Endothelial cell of umbilical vein (primary cell): Measurements from ENCODE around the gene ATG7. TPM values are rescaled to one million over a fixed set of nuclear protein-coding genes. Genes with fewer than 3 reads are reported as not detected.
A peak's percentile ranks its signal among the peaks of the same experiment; 100 is the strongest.

Experiments
- BruUV-seq: library from RNA; stranded (reverse); fragments of 400-500 nt; replicated peaks from 2 replicates; lab custom pipeline; 2021; lab: Mats Ljungman, UMichigan
- CTCF ChIA-PET: fragments of 300-600, 350-600 bp; sonication (Branson Sonifier 250); formaldehyde crosslinking; loops from one replicate; lab custom pipeline; 2021; ENCODE audit warnings: antibody characterized with exemption, inconsistent platforms; lab: Charles Lee
- POLR2A ChIA-PET: fragments of 300-600, 350-600 bp; sonication (Branson Sonifier 250); formaldehyde crosslinking; loops from one replicate; lab custom pipeline; 2021; ENCODE audit warnings: antibody characterized with exemption, inconsistent platforms; lab: Charles Lee
- DNase-seq: peaks from one replicate; pipeline ENCODE4 v3.0.0-alpha.2; 2011; ENCODE audit warnings: low read depth, low spot score
- FAIRE-seq: peaks from 2 replicates; lab custom pipeline; 2011; peaks lifted over from hg19 to GRCh38; lab: Jason Lieb, UNC
- H2AFZ ChIP-seq: 2 replicates; pipeline ENCODE4 v1.6.0; 2012; ENCODE audit warnings: low read depth, low read length, control low read depth, inconsistent platforms
- H3K27ac ChIP-seq: 2 replicates; pipeline ENCODE4 v1.5.1; 2011; ENCODE audit warnings: low read depth, mild to moderate bottlenecking, control low read depth, low read length, moderate library complexity; ENCODE audit not compliant: insufficient read depth
- H3K27me3 ChIP-seq, 2 experiments: 2 replicates each; pipeline versions ENCODE4 v1.6.0 to v1.6.1; 2011; ENCODE audit warnings: low read length in 2 of 2, mixed read lengths in 1 of 2; ENCODE audit not compliant: control insufficient read depth in 2 of 2, insufficient read depth in 2 of 2
- H3K36me3 ChIP-seq, 2 experiments: 2 replicates in 1 of 2; 3 replicates in 1 of 2; pipeline ENCODE4 v1.5.1; 2011; ENCODE audit warnings: low read length in 2 of 2, mild to moderate bottlenecking in 1 of 2, moderate library complexity in 1 of 2; ENCODE audit not compliant: control insufficient read depth in 2 of 2, insufficient read depth in 2 of 2; ENCODE audit errors: extremely low read depth in 1 of 2
- H3K4me1 ChIP-seq: 3 replicates; pipeline ENCODE4 v1.5.1; 2011; ENCODE audit warnings: mild to moderate bottlenecking, low read length; ENCODE audit not compliant: control insufficient read depth, insufficient read depth; ENCODE audit errors: extremely low read depth
- H3K4me2 ChIP-seq: 2 replicates; pipeline ENCODE4 v1.6.1; 2011; ENCODE audit warnings: low read length, control low read depth, mixed read lengths; ENCODE audit not compliant: insufficient read depth
- H3K4me3 ChIP-seq, 3 experiments: fragments of 200-600 bp in 1 of 3; sonication (generic), shearing (Covaris generic) in 1 of 3; replicated peaks in 1 of 3; 2 replicates each; pipeline ENCODE4 v1.5.1; 2011 to 2016; ENCODE audit warnings: control low read depth in 3 of 3, low read length in 3 of 3, mild to moderate bottlenecking in 2 of 3, inconsistent platforms in 1 of 3, low read depth in 1 of 3, moderate library complexity in 1 of 3; ENCODE audit not compliant: insufficient read depth in 1 of 3
- H3K79me2 ChIP-seq: 2 replicates; pipeline ENCODE4 v1.6.0; 2012; ENCODE audit warnings: low read length, inconsistent platforms; ENCODE audit not compliant: control insufficient read depth, insufficient read depth
- H3K9ac ChIP-seq: replicated peaks from 2 replicates; pipeline ENCODE3; 2011; ENCODE audit warnings: low read length, control low read depth; ENCODE audit not compliant: insufficient read depth; ENCODE audit errors: extremely low read depth
- H3K9me1 ChIP-seq: replicated peaks from 3 replicates; pipeline ENCODE4 v1.6.0; 2011; ENCODE audit warnings: mild to moderate bottlenecking, low read length; ENCODE audit not compliant: control insufficient read depth, insufficient read depth; ENCODE audit errors: extremely low read depth
- H3K9me3 ChIP-seq: replicated peaks from 2 replicates; pipeline ENCODE4 v1.5.1; 2012; ENCODE audit warnings: low read length, inconsistent platforms; ENCODE audit not compliant: control insufficient read depth, insufficient read depth
- H4K20me1 ChIP-seq: replicated peaks from 2 replicates; pipeline ENCODE3; 2011; ENCODE audit warnings: mild to moderate bottlenecking, low read length; ENCODE audit not compliant: control insufficient read depth, insufficient read depth; ENCODE audit errors: extremely low read depth
- CTCF ChIP-seq, 2 donors: IDR thresholded peaks; 1 replicate in 1 of 2; 2 replicates in 1 of 2; pipeline ENCODE4 v1.5.1; 2011; ENCODE audit warnings: low read length in 2 of 2, mild to moderate bottlenecking in 2 of 2, moderate library complexity in 2 of 2, control low read depth in 1 of 2, inconsistent platforms in 1 of 2, low read depth in 1 of 2; ENCODE audit not compliant: insufficient read depth in 1 of 2; ENCODE audit errors: extremely low read depth in 1 of 2
- JUN ChIP-seq: IDR thresholded peaks from 2 replicates; pipeline ENCODE4 v1.6.1; 2011; ENCODE audit warnings: borderline replicate concordance, low read depth; ENCODE audit not compliant: insufficient read length, insufficient read depth
- MYC ChIP-seq: IDR thresholded peaks from one replicate; pipeline ENCODE4 v1.6.1; 2011; ENCODE audit warnings: mild to moderate bottlenecking, low read depth, low read length
- POLR2A ChIP-seq: IDR thresholded peaks from 2 replicates; pipeline ENCODE4 v1.6.1; 2012; ENCODE audit warnings: low read depth, mild to moderate bottlenecking, control low read depth, low read length
- POLR2AphosphoS5 ChIP-seq: IDR thresholded peaks from 2 replicates; pipeline ENCODE4 v1.6.1; 2012; ENCODE audit warnings: low read depth, mild to moderate bottlenecking, control low read depth, low read length, moderate library complexity; ENCODE audit not compliant: insufficient read depth
- dilution Hi-C: fragments of 300-500 bp; cut with MboI; formaldehyde crosslinking; loops from one replicate; pipeline ENCODE4 v1.15.0; 2019; ENCODE audit warnings: low sequenced_read_pairs; ENCODE audit not compliant: extremely low pct_ligation_motif_present
- intact Hi-C: fragments of 100-400 bp; cut with micrococcal nuclease; formaldehyde crosslinking; loops from one replicate; pipeline ENCODE4 v1.10.0; 2022
- polyA plus RNA-seq, 4 experiments: library from polyadenylated mRNA; depleted of rRNA in 3 of 4; stranded (reverse) in 3 of 4; unstranded in 1 of 4; fragments of >200 nt; gene quantifications; 2 replicates each; pipeline versions ENCODE4 v1.2.1 to v1.2.3, GENCODE V29; 2011 to 2012; ENCODE audit warnings: missing spikeins in 1 of 4
- total RNA-seq: library from RNA; stranded (reverse); gene quantifications from 2 replicates; pipeline ENCODE4 v1.2.3, GENCODE V29; 2021

Gene ATG7
- total and polyA plus RNA-seq, 2 donors (not counting 3 experiments of a cell fraction or from before 2014, with no cell fraction given): 30.8 to 48.3 TPM

DNA sequence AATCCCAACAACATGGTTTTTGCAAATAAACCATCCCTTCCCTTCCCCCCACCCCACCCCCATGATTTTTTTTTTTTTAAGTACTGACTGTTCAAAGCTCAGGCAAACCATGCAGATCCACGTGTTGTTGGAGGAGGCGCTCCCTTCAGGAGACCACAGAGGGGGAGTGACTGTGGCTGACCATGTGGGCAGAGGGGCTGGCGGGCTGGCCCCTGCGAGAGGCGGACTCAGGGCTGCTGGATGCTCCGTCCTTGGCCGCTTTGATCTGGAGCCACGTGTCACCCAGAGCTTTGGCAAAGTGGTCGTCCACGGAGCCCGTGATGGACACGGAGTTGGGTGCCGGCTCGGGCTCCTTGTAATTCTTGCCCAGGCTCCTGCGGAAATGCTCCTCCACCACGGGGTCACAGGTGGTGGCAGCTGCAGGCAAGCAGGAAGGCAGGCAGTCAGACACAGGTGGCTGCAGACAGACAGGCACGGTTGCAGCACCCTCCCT lies 286.3 kb downstream of the ATG7 start:
- peaks cover 68% of the 10 kb centered on the region for H3K79me2 ChIP-seq
- peaks cover 51% of the 10 kb centered on the region for H3K4me1 ChIP-seq
- no peaks in the 10 kb centered on the region for H3K27me3 ChIP-seq
- TF ChIP-seq CTCF (IDR thresholded peaks at IDR 0.05; ENCODE audit: extremely low read depth in 1 of 2, insufficient read depth in 1 of 2, low read depth in 1 of 2, low read length in 2 of 2) (no peak), MYC (no peak), POLR2AphosphoS5 (no peak), JUN (no peak), POLR2A (no peak)
- no peaks in the 10 kb centered on the region for H3K9me3 ChIP-seq
- no peaks in the 10 kb centered on the region for H3K9me1 ChIP-seq
- ChIA-PET CTCF (interaction anchor here (2.4 kb wide), 1 partner anchor 179 kb away, joined by 20 read pairs; no protein-coding TSS in a partner anchor), POLR2A (interaction anchor here (0.6 to 1.5 kb wide), 3 partner anchors 10 to 88 kb away, joined by 3 to 10 read pairs (median 5); no protein-coding TSS in a partner anchor)
- H2AFZ ChIP-seq: no peak overlapping the region
- BruUV-seq: no TSS peak
- DNase-seq: no peak
- peaks cover 4% of the 10 kb centered on the region for H4K20me1 ChIP-seq
- peak overlapping the region; percentile 78 for H3K27ac ChIP-seq
- H3K4me3 ChIP-seq: no peak overlapping the region
- intact Hi-C loops (loop anchor here (1.0 to 2.0 kb wide), 6 partner anchors 10 to 180 kb away; partner anchors contain the start of gene VGLL4), dilution Hi-C loops (no loop called here)
- peaks cover 4 to 36% of the 10 kb centered on the region in 2 experiments for H3K36me3 ChIP-seq
- H3K4me2 ChIP-seq: no peak overlapping the region
- no peak overlapping the region for H3K9ac ChIP-seq
- FAIRE-seq: no peak
